Hematopoietic multipotent progenitor cell treated with erythropoietin and hydrocortisone succinate and interleukin-3 and kit ligand, for 6 days (in vitro differentiated cells): ENCODE results near the gene TLN1.

Experiments used
- DNase-seq: peaks from one replicate; pipeline ENCODE4 v3.0.0-alpha.2; 2015

TLN1 gene

DNA sequence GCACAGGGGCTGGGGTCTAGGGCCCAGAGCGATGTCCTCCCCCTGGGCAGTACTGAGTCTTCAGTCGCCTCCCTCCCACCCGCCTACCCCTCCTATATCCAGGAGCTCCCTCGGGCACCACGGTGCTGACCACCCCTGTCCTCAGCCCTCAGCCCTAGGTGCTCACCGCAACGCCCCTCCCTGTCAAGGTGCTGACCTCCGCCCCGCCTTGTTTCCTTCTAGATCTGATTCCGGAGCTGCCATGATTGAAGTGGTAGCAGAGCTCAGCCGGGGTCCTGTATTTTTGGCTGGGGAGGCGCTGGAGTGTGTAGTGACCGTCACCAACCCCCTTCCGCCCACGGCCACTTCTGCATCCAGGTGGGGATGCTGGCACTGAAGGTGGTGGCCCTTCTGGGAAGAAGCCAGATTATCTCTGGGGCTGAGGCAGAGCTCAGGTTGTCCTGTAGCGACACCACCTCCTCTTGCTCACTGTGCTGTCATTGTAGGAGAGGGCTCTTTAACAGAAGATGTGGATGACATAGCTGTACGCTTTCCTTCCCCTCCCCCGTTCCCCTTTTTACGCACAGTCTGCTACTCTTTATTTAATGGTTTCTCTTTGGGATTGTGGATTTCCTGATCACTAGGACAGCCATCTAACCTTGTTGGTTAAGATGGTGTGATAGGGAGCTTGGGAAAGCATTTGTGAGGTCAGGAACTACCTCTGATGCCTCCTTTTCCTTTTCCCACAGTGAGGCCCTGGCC, 17.7 kb upstream of the TLN1 start:
- peak; percentile 48 for DNase-seq

DNA sequence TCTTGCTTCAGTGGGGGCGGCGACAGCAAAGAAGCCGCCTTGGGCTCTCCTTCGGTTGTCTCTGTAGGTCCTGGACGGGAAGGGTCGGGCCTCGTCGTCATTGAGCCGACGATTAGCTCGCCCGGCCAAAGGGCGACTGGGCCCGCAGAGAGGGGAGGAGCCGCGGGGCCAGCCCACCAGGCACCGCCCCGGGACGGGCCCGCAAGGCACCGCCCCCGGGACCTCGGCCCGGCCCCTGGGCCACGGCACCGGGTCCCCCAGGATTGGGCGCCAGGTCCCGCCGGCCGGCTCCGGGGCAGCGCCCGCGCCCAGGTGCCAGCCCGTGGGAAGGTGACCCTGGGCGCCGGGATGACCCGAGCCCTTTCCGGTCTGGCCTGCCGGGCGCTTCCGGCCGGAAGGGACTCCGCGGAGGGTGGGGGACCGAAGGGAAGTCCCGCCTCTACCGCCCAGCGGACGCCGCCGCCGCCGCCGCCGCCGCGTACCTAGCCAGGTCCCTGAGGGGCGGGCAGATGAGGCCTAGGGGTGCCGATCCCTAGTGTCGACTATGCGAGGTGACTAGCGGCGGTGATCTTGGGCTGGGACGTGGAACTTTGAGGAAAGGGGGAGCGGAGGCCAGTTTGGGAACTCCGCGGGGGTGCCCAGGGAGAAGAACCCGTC, 17.0 kb upstream of the TLN1 start, which contains the start of the genes GBA2 and RGP1:
Gene GBA2 (minus strand): TSS at position 371 of the 657 bp plus-strand sequence. CDS start 524 bp downstream, outside the sequence.
Gene RGP1 (plus strand): TSS at position 430 of the 657 bp plus-strand sequence. CDS start 469 bp downstream, outside the sequence.
- DNase-seq, result peak; percentile 85

DNA sequence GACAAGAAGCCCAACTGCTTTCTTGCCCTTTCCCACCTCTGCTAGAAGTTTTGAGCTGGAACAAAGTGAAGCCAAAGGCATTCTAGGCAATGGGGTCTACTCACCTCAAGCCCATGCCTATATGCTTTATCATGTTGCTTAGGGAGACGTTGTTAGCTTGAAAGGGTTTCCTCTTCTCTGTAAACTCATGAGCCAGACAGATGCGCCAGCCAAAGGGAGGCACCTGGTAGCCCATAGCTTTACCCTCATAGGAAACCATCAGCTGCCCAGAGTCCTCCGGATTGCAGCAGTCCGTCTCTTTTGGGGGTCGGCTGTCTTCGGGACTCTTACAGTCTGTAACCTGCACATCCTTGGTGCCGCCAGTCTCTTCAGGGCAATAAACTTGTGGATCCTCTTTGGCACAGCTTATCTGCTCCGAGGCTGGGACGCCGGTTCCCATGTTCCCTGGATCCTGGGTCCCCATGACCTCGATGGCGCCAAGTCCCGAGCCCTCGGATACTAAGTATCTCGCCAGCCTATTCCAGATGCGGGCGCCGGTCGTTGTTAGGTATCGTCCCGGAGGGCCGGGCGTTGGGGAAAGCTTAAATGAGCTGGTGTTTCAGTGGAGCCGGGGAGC, 16.4 kb upstream of the TLN1 start:
- peak; percentile 31 for DNase-seq

DNA sequence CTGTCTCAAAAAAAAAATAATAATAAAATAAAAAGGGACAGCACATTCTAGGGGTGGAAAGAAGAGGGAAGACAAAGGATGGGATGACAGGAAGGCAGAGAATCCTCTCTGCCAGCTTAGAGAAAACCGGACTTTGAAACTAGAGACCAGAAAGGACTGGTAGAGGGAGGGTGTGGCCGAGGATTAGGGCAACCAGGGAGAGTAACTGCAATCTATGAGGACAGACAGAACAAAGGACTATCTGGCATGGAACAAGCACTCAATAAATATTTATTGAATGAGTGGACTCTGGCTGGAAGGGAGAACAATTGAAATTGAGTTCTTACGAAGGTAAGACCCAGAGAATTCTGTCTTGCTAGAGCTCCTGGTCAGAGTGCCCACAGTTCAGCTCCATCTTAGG, 14.6 kb upstream of the TLN1 start:
- DNase-seq, result peak; percentile 40

DNA sequence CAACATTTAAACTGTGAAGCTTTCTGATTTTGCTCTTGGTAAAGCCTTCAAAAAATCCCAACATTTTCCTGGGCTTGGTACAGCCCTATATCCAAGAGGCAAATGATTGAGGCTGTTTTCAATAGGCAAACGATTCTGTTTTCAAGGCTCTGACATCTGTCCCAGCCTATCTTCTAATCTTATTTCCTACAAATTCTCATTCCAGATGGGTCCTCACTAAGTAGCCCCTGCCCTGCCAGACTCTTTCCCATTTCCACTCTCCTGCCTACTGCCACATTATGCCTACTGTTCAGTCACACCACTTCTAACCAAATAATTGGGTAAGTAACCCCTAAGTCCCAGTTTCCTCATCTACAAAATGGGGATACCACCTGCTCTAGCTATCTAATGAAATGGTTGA, 13.6 kb upstream of the TLN1 start:
- DNase-seq, result no peak

DNA sequence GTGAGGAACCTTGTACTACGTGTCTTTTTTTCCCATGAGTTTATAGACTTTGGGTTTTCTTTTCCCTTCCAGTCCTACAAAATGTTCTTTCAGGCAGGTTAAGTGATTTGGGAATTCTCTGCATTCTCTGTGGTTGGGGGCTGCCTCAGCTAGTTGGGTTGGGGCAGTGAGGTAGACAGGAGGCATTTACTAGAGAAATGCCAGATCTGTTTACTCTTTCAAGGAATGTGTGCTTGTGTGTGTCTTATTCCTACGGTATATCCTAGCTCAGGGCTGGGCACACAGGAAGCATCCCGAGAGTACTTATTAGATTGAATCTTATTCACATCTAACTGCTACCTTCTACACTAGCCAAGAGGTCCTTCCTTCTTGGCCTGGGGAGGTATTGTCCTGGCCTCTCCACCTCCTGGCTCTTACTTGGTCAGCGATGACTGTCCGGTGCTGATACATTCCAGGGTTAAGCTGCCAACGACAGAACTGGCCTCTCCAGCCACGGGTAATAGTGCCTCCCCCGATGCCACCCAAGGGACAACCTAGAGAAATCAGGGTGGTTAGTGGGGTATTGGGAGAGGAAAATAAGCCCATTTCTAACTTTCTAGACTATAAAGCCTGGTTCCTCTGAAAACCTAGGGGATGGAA, 12.0 kb upstream of the TLN1 start:
- no peak for DNase-seq

DNA sequence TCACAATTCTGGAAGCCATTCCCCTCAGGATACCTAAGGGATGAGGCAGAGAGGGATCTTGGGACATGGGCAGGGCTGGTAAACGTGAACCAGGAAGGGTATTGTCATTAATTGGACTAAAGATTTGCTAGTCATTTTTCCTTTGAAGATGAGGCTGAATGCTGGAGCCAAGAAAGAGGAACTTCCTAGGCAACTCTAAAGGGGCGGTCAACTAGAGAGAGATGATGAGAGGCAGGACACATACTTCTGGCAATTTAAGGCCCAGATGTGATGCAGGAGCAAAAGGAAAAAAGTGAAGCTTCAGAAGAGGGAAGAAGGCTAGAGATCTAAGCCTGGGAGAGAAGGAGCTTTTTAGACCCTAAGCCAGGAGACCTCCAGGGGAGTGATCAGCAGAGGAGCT, 11.5 kb upstream of the TLN1 start:
- no peak for DNase-seq

DNA sequence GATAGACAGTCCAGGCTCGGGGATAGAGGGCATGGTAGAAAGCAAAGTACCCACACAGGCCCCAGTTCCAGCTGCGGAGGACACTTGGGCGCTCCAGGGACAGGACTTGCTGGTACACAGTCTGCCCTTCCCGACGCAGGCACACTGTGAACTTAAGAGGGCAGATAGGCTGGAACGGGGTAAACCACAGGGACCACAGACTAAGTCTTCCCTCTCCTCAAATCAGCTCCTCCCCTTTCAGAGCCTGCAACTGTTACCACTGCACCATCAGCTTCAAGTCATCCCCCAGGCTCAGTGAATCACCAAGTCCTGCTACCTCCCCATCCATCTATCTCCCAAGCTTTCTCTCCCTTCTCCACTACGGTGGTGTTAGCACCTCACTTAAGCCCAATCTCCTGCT, 9.7 kb upstream of the TLN1 start:
- peak; percentile 67 for DNase-seq

DNA sequence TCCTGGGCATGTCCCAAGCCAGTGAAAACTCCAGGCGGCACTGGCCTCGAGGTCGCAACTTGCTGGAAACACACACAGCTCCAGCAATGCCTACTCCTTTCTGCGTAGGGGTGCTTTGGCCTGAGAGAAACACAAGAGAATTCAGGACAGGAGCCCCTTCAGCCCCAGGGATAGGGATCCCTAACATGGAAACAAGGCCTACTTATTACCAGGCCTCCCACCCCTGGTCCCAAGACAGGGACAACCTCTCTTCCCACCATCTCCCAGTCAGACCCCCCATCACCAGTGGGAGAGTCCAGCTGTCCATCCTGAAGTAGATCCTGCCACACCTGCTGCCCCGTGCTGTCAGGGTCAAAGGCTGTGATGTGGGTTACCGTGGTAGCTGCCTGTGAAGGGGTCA, 8.2 kb upstream of the TLN1 start:
- DNase-seq, result no peak

DNA sequence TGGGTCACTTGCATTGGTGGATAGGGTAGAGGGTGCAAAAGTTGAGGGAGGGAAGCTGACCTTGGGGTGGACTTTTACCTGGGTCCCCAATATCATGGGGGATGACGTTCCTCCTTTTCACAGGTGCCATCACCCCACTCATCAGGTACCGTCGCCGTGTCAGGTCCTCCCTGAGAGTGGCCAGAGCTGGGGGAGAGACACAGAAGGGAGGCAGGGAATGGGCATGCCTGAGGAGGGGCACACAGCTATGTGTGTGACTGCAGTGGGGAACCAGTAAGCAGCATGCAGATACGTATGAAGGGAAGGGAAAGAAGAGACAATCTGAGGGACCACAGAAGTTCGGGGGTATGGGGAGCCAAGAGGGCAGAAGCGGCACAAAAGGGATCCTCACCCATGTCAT, 6.9 kb upstream of the TLN1 start:
- DNase-seq, result no peak

DNA sequence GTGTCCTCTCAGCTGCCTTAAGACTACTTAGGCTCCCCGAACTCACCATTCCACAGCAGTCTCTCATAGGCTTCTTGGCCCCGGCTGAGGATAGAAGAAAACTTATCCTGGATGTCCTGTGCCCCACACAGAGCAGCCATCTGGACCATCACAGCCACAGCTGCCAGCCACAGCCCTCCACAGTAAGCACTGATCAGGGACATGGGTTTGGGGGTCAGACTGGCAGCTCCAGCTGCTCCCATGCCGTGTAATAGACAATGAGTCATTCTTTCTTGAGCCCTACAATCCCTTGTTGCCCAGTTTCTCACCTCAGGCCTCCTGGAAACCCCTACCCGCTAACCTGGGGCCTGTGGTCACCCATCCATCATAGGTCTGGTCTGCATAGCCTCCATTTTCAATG, 6.2 kb upstream of the TLN1 start:
- DNase-seq, result no peak

DNA sequence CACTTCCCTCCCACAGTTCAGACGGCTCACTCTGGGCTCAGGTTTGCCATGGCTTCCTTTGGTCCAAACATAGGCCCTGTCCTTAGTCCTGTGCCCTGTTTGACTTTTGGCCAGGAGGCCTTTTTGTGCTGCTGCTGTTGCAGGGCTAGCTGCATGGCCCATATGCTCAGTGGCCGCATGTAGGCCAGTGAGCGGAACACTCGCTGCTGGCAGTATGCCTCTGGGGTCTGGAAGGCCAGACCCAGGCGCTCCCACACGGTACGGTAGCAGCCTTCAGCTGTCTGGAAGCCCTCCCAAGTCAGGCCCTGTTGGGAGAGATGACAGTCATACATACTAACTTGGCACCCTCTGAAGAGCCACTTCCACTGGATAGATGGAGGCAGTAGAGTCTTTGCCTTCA, 5.1 kb upstream of the TLN1 start:
- no peak for DNase-seq

DNA sequence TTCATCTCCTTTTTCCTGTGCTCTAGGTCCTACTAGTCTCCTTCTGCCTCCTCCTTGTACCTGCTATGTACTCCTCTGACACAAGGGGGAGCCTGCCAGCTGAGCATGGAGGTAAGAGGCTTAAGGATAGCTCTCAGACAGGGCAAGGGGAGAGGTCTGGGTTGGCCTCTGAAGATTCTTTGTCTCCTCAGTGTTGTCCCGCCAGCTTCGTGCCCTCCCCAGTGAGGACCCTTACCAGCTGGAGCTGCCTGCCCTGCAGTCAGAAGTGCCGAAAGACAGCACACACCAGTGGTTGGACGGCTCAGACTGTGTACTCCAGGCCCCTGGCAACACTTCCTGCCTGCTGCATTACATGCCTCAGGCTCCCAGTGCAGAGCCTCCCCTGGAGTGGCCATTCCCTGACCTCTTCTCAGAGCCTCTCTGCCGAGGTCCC, 4.2 kb upstream of the TLN1 start:
- peak; percentile 88 for DNase-seq

DNA sequence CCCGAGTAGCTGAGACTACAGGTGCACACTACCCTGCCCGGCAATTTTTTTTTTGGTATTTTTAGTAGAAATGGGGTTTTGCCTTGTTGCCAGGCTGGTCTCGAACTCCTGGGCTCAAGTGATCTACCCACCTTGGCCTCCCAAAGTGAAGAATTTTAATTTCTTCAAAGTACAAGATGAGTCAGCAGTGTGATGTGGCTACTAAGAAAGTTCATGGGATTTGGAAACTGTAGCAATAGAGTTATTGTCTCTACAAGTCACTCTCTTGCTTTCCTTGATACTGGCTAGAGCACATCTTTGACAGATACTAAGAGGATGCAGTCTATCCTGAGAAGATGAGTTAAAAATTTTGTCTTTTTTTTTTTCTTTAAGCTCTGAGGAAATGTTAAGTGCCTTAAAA, 2.1 kb upstream of the TLN1 start:
- no peak for DNase-seq

DNA sequence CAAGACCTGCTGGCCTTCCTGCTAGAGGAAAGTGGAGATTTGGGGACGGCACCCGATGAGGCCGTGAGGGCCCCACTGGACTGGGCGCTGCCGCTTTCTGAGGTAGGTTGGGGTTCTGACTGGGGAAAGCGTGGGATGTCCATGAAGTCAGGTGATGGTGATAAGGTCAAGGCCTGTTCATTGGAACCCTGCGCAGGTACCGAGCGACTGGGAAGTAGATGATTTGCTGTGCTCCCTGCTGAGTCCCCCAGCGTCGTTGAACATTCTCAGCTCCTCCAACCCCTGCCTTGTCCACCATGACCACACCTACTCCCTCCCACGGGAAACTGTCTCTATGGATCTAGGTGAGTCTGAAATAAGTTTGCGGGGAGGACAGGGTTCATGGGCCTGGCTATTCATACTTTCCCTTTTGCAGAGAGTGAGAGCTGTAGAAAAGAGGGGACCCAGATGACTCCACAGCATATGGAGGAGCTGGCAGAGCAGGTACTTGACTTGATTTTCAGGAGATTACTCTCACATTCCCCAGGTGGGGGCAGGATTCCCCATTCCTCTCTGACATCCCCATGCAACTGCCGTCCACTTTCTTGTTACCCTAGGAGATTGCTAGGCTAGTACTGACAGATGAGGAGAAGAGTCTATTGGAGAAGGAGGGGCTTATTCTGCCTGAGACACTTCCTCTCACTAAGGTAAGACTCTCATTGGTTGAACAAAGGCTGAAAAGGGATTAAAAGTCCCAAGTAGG, 976 bp upstream of the TLN1 start:
- DNase-seq, result peak; percentile 64

DNA sequence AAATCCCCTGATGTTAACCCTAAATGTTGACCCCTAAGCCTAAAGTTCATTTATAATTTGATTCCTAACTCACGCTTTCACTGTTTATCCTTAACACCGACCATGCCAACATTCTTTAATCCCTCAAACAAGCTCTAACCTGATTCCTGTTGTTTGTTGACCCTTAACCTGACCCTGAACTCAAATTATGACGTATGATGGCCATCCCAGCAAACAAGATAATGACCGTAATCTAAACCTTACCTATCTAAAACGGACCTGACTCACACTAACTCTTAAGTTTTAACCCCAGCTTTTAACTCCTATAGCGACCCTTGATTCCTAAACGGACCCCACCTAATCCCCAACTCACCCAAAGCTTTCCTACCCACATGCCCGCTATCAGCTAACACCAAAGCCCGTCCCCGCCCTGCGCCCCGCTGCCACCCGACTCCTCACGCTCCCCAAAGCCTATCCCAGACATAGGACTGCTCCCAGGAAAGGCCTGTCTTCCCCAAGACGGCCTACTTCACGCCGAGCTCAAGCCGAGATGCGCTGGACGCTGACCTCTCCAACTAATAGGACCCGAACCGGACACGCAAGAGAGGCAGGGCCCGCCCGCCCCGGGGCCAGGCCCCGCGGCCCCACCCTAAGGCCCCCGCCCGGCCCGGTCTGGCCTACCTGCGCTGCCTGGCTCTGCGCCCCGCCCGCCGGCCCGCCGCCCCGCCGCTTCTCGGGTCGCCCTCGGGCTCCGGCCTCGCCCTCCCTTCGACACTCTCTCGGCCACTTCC, 395 bp downstream of the TLN1 start:
- DNase-seq, result peak; percentile 74

DNA sequence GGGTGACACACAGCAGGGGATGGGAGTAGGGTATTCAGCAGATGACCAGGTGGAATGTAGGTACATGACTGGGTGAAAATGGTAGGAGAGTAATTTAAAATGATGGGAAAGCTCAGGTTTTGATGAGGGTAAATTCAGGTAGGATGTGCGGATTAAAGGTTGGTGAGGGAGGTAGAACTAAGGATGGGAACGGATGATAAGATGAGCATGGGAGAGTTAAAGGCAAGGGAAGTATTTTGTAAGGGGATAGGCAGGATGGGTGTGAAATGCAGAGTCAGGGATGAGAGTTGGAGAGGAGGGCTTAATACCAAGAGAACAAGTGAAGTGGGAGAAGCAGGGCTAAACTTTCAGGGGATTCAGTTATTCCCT, 1.5 kb downstream of the TLN1 start:
- DNase-seq, result no peak

DNA sequence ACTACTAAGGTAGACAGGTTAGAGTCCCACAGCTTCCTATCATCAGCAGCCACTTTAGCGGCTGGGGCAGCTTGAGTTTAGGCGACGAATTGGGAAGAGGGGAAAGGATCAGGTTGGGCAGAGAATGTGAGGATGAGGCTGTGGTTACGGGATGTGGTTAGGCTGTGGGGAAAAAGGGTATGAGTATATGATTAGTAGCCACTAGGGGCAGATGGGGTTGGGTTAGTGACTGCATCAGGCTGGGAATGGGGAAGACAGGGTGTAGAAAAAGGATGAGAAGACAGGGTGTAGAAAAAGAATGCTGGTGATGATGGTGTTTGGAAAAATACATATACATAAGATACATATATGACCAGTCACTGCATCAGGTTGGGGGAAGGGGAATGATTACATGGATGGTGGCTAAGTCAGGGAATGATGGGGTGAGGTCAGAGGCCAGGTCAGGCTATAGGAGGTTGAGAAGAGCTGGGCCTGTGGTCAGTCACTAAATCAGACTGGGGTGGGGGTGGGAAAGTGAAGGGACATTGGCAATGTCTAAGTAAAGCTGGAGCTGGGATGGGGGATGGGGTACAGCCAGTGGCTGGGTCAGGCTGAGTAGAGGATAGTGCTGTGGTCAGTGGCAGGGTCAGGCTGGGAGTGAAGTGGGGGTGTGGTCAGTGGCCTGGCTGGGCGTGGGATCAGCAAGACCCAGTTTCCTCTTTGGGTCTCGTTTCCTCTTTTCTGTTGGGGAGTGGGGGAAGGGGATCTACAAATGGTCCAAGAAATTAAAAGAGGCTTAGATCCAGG, 2.1 kb downstream of the TLN1 start:
- peak; percentile 86 for DNase-seq

DNA sequence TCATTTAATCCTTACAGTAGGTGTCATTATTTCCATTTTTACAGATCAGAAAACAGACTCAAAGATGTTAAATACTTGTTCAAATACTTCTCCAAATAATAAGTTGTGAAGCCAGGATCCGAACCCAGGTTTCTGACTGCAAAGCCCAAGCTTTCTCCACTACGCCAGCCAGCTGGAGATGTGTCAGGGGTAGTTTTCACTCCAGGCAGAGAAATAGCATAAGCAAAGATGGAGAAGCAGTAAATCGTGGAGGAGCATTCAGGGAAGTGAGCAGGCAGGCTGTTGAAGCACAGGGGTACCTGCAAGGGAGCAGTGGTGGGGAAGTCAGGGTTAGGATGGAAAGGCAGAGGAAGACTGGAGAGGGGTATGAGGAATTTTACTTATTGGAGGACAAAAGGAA, 2.9 kb downstream of the TLN1 start:
- DNase-seq, result no peak

DNA sequence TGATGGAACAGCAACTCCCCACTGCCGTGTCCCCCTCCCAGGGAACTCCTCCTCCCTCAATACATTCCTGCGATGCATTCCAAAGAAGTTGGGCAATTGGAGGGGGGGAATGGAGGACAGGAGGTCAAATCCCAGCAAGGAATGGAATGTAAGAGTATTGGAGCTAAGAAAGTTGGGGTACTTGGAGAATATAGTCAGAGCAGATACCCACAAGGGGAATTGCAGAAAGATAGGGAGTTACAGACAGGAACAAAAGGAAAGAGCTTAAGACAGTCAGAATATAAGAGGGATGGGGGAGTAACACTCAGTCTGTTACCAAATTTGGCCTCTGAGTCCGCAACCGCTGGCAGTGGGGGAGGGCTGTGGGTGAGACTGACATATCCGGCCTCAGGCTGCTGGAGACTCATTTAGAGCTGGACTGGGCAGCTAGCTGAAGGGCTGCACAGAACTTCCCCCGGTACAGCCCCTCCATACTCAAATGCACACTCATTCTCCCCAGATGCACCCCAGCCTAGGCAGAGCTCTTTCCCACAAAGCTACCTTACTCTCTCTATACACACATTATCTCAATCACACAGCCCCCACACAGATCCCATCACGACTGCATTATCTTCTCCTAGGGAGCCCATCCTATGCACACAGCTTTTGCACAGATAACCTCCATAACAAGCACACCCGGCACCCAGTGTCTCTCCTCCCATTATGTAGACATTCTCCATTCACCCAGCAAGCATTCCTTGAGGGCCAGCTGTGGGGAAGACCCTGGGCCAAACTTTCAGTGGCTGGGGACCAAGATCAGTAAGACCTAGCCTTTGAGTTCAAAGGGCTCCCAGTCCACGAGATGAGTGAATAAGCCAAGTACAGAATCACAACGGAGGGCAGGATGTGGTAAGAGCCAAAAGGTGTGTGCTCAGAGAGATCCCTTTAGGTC, 3.7 kb downstream of the TLN1 start:
- DNase-seq, result peak; percentile 91
